ENCODE results near the gene FHAD1.

GRCh38 chr1:15205586-15206346 is 41.3 kb upstream of the FHAD1 start:
- TF ChIP-seq KAT2A (conservative IDR thresholded peaks at IDR 0.05; ENCODE audit: control insufficient read depth, low read depth, low read length) (no peak), POLR2A (IDR thresholded peaks at IDR 0.05; ENCODE audit: low read depth, low read length) (no peak), POLR2AphosphoS5 (IDR thresholded peaks at IDR 0.05; ENCODE audit: low read length) (no peak), SUPT20H (IDR thresholded peaks at IDR 0.05; ENCODE audit: borderline replicate concordance, control insufficient read depth, low read depth, low read length) (no peak), ZNF274 (IDR thresholded peaks at IDR 0.05; ENCODE audit: insufficient read depth, insufficient read length) (no peak), RAD21 (IDR thresholded peaks at IDR 0.05; ENCODE audit: insufficient read depth, low read depth, low read length) (no peak), EZH2 (IDR thresholded peaks at IDR 0.05; ENCODE audit: borderline replicate concordance, control insufficient read depth, low read depth, low read length) (no peak), HDAC6 (IDR thresholded peaks at IDR 0.05; ENCODE audit: unreplicated experiment) (no peak), RELA (IDR thresholded peaks at IDR 0.05; ENCODE audit: borderline replicate concordance, partially characterized antibody) (no peak), ESRRA (IDR thresholded peaks at IDR 0.05; ENCODE audit: low read length) (no peak), PRDM15 (CRISPR knock-in tag; IDR thresholded peaks at IDR 0.05) (no peak)
- TF ChIP-seq, protein P1, sequence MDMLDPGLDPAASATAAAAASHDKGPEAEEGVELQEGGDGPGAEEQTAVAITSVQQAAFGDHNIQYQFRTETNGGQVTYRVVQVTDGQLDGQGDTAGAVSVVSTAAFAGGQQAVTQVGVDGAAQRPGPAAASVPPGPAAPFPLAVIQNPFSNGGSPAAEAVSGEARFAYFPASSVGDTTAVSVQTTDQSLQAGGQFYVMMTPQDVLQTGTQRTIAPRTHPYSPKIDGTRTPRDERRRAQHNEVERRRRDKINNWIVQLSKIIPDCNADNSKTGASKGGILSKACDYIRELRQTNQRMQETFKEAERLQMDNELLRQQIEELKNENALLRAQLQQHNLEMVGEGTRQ (IDR thresholded peaks at IDR 0.05; ENCODE audit: borderline replicate concordance, low read depth, low read length) = no peak
- TF ChIP-seq, protein P2, sequence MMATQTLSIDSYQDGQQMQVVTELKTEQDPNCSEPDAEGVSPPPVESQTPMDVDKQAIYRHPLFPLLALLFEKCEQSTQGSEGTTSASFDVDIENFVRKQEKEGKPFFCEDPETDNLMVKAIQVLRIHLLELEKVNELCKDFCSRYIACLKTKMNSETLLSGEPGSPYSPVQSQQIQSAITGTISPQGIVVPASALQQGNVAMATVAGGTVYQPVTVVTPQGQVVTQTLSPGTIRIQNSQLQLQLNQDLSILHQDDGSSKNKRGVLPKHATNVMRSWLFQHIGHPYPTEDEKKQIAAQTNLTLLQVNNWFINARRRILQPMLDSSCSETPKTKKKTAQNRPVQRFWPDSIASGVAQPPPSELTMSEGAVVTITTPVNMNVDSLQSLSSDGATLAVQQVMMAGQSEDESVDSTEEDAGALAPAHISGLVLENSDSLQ (IDR thresholded peaks at IDR 0.05) = no peak
